Esophagus muscularis mucosa (tissue), 4 donors: ENCODE results near the gene APMAP. TPM values are rescaled to one million over a fixed set of nuclear protein-coding genes. Genes with fewer than 3 reads are reported as not detected.

Experiments
- DNase-seq: peaks from one replicate; pipeline ENCODE4 v3.0.0-alpha.2; 2017; ENCODE audit errors: extremely low spot score
- H3K27ac ChIP-seq, 4 donors: fragments of 200-600 bp; sonication (generic); replicated peaks in 1 of 4; 1 replicate in 3 of 4; 2 replicates in 1 of 4; pipeline ENCODE4 v1.5.1; 2016 to 2019; ENCODE audit warnings: mild to moderate bottlenecking in 1 of 4
- H3K27me3 ChIP-seq, 4 donors: fragments of 200-600 bp; sonication (generic); one replicate each; pipeline versions ENCODE4 v1.5.1 to v1.6.0; 2016 to 2019
- H3K36me3 ChIP-seq, 4 donors: fragments of 200-600 bp; sonication (generic); one replicate each; pipeline ENCODE4 v1.5.1; 2016 to 2019
- H3K4me1 ChIP-seq, 4 donors: fragments of 200-600 bp; sonication (generic); one replicate each; pipeline ENCODE4 v1.5.1; 2016 to 2019
- H3K4me3 ChIP-seq, 4 donors: fragments of 200-600 bp; sonication (generic); 1 replicate in 2 of 4; 2 replicates in 2 of 4; pipeline ENCODE4 v1.5.1; 2016 to 2019; ENCODE audit warnings: mild to moderate bottlenecking in 4 of 4, moderate library complexity in 1 of 4
- H3K9me3 ChIP-seq, 4 donors: fragments of 200-600 bp; sonication (generic); 1 replicate in 3 of 4; 2 replicates in 1 of 4; pipeline ENCODE4 v1.5.1; 2016 to 2019
- EP300 ChIP-seq: sonication (generic); formaldehyde crosslinking; IDR thresholded peaks from one replicate; pipeline ENCODE4 v1.6.1; 2017; ENCODE audit warnings: antibody characterized with exemption
- POLR2A ChIP-seq: fragments of 450-650 bp; IDR thresholded peaks from one replicate; pipeline ENCODE4 v1.6.1; 2017; ENCODE audit warnings: antibody characterized with exemption, moderate library complexity, mild to moderate bottlenecking, low read depth
- POLR2AphosphoS5 ChIP-seq, 2 donors: sonication (generic); formaldehyde crosslinking; IDR thresholded peaks; one replicate each; pipeline ENCODE4 v1.6.1; 2017; ENCODE audit warnings: antibody characterized with exemption in 2 of 2
- WGBS: methylation state at CpG from one replicate; pipeline ENCODE4 v1.1.5; 2018; 5-methylcytosine and 5-hydroxymethylcytosine counted together
- intact Hi-C: fragments of 100-400 bp; cut with DNase I; formaldehyde crosslinking; loops from one replicate; pipeline ENCODE4 v1.15.1; 2023
- total RNA-seq, 4 donors: library from RNA; depleted of rRNA; stranded (reverse); fragments of >200 nt; gene quantifications; one replicate each; pipeline versions ENCODE4 v1.1.0 to v1.2.1, GENCODE V29; 2016
- TF ChIP-seq, protein P1 (sequence below), 3 experiments: fragments of 200-600 bp in 2 of 3; fragments of 450-650 bp in 1 of 3; sonication (generic) in 2 of 3; IDR thresholded peaks; one replicate each; pipeline ENCODE4 v1.5.1; 2017 to 2019; ENCODE audit warnings: antibody characterized with exemption in 3 of 3, mild to moderate bottlenecking in 2 of 3, moderate library complexity in 1 of 3

Gene APMAP
- total RNA-seq, 4 donors from 2014 or later, result 21.6 to 35.6 (median 32.5) TPM

DNA sequence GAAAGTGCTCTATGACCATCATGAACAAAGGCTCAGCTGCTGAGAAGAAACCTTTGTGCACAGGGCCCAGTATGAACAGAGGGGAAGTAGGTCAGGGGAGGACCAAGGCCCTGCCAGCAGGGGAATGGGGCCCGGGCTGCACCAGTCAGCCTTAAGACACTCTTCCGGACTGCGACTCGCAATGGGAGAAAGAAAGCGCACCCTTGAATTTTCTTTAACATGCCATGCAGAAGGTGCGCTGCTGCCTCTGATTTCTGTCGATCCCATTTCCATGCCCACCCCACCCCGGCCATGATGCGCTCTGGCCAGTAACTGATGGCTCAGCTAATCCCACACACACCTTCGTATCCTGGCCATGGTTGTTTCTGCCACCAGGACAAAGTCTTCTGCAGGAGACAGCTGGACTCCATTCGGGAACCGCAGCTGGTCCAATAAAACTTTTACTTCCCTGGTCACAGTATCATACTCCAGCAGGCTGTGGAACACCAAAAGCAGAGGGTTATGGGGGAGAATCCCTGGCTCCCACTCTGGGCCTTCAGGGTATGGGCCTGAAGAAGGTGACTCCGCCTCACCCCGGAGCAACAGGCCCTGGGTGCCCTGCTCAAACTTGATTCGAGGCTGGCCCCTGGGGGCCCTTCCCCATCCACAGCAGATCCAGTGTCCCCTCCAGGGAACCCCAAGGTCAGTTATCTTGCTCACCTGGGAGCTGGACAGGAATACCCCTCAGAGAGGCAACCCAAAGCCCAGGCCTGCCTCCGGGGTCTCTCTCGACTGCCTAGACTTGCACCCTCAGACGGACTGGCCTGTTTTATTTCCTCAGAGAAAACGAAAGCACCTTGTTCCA, 23.1 kb downstream of the APMAP start:
- TF ChIP-seq POLR2AphosphoS5 (IDR thresholded peaks at IDR 0.05) (no peak), POLR2A (no peak), EP300 (no peak)
- TF ChIP-seq, protein P1, sequence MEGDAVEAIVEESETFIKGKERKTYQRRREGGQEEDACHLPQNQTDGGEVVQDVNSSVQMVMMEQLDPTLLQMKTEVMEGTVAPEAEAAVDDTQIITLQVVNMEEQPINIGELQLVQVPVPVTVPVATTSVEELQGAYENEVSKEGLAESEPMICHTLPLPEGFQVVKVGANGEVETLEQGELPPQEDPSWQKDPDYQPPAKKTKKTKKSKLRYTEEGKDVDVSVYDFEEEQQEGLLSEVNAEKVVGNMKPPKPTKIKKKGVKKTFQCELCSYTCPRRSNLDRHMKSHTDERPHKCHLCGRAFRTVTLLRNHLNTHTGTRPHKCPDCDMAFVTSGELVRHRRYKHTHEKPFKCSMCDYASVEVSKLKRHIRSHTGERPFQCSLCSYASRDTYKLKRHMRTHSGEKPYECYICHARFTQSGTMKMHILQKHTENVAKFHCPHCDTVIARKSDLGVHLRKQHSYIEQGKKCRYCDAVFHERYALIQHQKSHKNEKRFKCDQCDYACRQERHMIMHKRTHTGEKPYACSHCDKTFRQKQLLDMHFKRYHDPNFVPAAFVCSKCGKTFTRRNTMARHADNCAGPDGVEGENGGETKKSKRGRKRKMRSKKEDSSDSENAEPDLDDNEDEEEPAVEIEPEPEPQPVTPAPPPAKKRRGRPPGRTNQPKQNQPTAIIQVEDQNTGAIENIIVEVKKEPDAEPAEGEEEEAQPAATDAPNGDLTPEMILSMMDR (IDR thresholded peaks at IDR 0.05), result no peak
- Histone ChIP-seq H3K9me3 (no peaks in the 10 kb centered on the region), H3K27ac (no peak overlapping the region), H3K4me1 (no peaks in the 10 kb centered on the region), H3K27me3 (no peaks in the 10 kb centered on the region), H3K36me3 (peaks cover 71 to 96% (median 89%) of the 10 kb centered on the region in 4 donors), H3K4me3 (no peak overlapping the region)
- no peak for DNase-seq
- WGBS, result 94% methylated on average over 19 of the region's 19 CpGs
- intact Hi-C loops, result no loop called here

DNA sequence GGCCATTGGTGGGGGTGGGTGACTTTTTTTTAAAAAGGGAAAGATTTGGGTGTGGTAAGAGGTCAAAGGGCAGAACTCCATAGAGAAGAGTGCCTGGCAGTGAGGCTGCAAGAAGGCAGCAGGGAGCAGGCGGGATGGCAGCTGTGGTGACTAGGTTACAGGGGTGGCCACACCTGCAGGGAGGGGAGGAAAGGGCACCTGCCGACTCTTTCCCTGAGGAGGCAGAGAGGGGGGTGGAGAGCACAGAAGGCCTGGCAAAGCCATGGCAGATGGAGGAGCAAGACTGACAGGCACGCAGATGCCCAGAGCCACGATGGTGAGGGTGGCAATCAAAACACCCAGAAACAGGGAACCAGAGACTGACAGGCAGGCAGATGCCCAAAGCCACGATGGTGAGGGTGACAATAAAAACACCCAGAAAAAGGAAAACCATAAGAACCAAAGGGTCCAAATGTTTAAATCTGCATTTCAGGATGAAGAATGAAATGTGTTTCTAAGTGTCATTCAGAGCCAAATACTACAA, 24.2 kb downstream of the APMAP start:
- no peak overlapping the region for H3K4me3 ChIP-seq
- WGBS, result 87% methylated on average over 5 of the region's 5 CpGs
- TF ChIP-seq EP300, result no peak
- no peak for TF ChIP-seq POLR2A
- TF ChIP-seq, protein P1 (IDR thresholded peaks at IDR 0.05), result no peak
- no peak for TF ChIP-seq POLR2AphosphoS5 (IDR thresholded peaks at IDR 0.05)
- DNase-seq, result no peak
- H3K27me3 ChIP-seq, result no peaks in the 10 kb centered on the region
- H3K27ac ChIP-seq, result no peak overlapping the region
- H3K4me1 ChIP-seq, result no peaks in the 10 kb centered on the region
- intact Hi-C loops, result no loop called here
- H3K36me3 ChIP-seq, result peaks cover 76 to 100% (median 94%) of the 10 kb centered on the region in 4 donors
- H3K9me3 ChIP-seq, result no peaks in the 10 kb centered on the region

DNA sequence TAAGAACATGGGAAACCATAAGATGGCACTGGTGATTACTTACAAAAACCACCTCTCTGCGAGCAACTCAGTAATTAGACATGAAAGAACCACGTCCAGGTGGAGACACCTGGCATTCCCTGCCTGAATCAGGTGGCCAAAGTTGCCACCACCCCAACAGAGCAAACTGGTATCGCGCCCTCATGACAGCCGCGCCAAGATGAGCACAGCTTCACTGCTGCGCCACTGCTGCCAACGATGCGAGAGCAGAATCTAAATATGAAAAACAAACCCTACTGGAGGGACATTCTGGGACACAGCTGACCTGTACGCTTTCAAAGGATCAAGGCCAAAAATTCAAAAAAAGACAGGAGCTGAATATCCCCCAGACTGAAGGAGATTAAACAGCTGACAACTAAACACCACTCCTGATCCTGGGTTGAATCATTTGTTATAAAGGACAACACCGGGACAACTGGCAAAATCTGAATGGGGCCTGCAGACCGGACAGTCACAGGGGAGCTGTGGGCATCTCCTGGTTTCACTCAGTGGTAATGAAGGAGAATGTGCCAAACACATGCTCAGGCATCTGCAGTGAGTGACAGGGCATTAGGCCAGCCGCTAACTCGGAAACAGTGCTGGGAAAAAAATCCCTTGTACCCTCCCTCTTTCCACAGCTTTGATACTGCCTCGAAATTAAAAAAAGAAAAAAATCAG, 26.1 kb downstream of the APMAP start:
- H3K4me1 ChIP-seq, result no peaks in the 10 kb centered on the region
- no peak for TF ChIP-seq POLR2AphosphoS5 (IDR thresholded peaks at IDR 0.05)
- TF ChIP-seq POLR2A, result no peak
- TF ChIP-seq EP300, result no peak
- TF ChIP-seq, protein P1 (IDR thresholded peaks at IDR 0.05), result no peak
- H3K27me3 ChIP-seq, result no peaks in the 10 kb centered on the region
- no peaks in the 10 kb centered on the region for H3K9me3 ChIP-seq
- WGBS, result 95% methylated on average over 15 of the region's 15 CpGs
- no peak overlapping the region for H3K27ac ChIP-seq
- intact Hi-C loops, result no loop called here
- peaks cover 72 to 100% (median 95%) of the 10 kb centered on the region in 4 donors for H3K36me3 ChIP-seq
- DNase-seq, result no peak
- H3K4me3 ChIP-seq, result no peak overlapping the region

DNA sequence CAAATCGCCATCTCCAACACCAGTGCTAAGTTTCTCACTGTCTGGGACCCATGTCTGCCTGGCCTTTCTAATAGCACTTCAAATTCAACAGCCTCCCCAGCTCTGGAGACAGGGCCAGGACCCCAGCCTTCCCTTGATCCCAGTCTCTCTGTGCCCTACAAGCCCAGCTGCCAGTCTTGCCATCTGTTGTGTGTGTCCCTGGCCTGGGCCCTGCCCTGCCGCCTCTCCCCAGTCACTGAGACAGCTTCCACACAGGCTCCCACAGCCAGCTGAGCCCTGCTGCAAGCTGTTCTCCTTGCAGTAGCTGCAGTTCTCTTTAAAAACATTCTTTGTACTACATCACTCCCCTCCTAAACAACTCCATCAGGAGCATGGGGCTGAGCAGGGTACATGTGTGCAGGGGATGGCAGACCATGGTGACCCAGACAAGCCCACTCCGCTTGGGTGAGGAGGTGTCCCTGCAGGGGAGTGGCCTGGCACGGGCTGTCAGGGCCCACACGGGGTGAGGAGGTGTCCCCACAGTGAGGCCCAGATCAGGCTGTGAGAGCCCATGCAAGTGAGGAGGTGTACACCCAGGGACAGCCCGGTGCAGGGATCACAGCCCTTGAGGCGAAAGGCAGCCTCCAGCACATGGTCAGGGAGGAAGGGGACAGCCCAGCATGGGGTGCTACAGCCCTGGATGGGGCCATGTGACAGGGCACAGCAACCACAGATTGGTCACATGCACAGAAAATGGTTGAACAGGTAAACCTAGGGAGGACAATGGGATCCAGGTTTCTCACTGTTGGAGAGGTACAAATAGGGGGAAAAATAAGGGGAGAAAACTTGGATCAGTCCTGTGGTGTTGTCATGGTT, 27.3 kb downstream of the APMAP start:
- TF ChIP-seq POLR2A (no peak), POLR2AphosphoS5 (IDR thresholded peaks at IDR 0.05) (no peak), EP300 (no peak)
- TF ChIP-seq, protein P1 (IDR thresholded peaks at IDR 0.05), result no peak
- Histone ChIP-seq H3K4me3 (no peak overlapping the region), H3K9me3 (no peaks in the 10 kb centered on the region), H3K4me1 (no peaks in the 10 kb centered on the region), H3K27me3 (no peaks in the 10 kb centered on the region), H3K27ac (no peak overlapping the region), H3K36me3 (peaks cover 68 to 100% (median 99%) of the 10 kb centered on the region in 4 donors)
- 93% methylated on average over 6 of the region's 7 CpGs for WGBS
- DNase-seq, result no peak
- intact Hi-C loops, result no loop called here
